ENCODE data around the gene GABRG3.

DNA sequence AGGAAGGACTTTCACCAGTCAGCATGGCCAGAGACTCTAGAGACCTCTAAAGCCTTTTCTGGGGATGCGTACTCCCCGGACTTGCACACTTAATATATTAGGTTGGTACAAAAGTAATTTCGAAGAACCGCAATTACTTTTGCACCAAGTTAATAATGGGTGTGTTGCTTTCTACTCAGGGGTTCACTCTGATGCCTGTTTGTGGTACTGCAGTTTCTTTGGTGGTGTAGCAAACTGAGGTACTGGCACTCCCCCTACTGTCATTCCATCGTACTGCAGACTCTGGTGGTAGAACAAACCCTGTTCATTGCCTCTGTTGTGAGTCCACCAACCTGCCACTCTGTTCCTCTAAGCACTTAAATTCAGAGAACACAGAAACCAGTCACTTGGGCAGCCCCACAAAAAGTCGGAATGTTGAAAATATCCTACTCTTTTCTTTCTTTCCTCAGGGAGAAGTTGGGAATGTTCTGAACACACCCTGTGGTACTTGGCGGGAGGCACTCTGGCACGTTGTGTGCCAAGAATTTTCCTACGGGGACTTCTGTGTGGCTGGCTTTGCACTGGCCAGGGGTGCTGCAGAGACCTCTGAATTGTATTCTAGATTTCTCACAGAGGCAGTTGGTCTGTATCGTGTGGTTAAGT, 46.3 kb downstream of the GABRG3 start:
- TF ChIP-seq, protein P1, sequence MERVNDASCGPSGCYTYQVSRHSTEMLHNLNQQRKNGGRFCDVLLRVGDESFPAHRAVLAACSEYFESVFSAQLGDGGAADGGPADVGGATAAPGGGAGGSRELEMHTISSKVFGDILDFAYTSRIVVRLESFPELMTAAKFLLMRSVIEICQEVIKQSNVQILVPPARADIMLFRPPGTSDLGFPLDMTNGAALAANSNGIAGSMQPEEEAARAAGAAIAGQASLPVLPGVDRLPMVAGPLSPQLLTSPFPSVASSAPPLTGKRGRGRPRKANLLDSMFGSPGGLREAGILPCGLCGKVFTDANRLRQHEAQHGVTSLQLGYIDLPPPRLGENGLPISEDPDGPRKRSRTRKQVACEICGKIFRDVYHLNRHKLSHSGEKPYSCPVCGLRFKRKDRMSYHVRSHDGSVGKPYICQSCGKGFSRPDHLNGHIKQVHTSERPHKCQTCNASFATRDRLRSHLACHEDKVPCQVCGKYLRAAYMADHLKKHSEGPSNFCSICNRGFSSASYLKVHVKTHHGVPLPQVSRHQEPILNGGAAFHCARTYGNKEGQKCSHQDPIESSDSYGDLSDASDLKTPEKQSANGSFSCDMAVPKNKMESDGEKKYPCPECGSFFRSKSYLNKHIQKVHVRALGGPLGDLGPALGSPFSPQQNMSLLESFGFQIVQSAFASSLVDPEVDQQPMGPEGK (CRISPR knock-in tag; IDR thresholded peaks at IDR 0.05; ENCODE audit: borderline replicate concordance) = no peak
- TF ChIP-seq ZFP30 (CRISPR knock-in tag; IDR thresholded peaks at IDR 0.05) = no peak
- TF ChIP-seq RARB (CRISPR knock-in tag; IDR thresholded peaks at IDR 0.05) = no peak

All from SK-N-SH treated with all-trans-retinoic acid at 6 μM for 48 hours (cell line).